Hematopoietic multipotent progenitor cell treated with erythropoietin and hydrocortisone succinate and interleukin-3 and kit ligand, for 17 days (in vitro differentiated cells): ENCODE measurements around the gene BCO2.
A peak's percentile ranks its signal among the peaks of the same experiment; 100 is the strongest.

Experiments
- DNase-seq: peaks from one replicate; pipeline ENCODE4 v3.0.0-alpha.2; 2015; ENCODE audit warnings: low spot score

The BCO2 gene

DNA sequence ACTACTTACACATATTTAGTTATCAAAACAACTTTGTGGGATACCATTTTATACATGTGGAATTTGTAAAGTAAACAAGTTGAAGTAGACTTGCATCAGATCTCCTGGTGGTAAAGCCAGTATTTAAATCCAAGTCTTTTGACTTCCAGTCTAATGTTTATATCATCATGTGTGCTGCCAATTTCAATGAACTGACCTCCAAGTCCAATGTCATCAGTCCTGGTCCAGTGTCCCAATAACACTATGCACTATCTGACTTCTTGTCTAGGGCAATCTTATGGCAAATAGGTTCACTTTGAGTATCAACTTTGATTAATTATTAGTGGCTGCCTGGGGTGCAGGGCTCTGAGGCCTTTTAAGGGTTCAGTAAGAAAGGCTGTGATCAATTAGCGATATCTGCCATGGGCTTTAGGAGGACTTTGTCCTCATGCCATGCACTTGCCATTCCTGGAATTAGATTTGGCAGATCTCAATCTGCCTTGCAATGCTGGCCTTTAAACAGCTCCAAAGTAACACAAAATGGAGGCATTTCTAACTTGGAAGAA, 41.3 kb downstream of the BCO2 start:
- DNase-seq, result no peak

DNA sequence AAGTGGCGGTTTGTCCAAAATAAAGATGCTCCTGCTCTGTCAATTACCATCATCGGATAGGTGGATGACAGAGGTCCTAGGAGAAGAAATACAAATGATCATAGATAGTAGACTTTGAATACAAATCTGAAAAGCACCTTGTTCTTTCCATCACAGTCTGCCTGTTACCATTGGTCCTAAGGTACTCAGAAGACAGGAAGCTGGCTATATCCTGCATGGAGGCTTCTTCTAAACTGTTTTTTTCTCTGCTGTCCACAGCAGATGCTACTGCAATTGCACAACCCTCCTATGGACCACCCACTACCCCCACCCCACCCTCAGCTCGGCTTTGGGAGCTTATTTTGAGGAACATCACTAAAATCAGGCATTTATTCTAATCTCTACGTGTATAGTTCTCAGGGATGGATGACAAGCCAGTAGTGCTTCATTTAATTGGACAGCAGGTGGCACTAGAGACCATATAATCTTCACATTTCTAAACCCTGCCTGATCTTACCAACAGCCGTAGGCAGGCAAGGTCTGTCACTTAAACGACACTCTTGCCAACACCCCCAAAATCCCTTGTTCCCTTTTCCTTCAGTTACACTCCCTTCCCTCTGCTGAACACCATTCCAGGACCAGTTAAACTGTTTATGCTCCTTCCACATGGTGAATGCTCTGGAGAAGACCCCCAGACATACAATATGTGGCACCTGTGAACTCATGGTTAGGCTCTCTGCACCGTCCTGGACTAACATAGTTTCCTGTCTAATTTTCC, 44.3 kb downstream of the BCO2 start:
- peak; percentile 86 for DNase-seq

DNA sequence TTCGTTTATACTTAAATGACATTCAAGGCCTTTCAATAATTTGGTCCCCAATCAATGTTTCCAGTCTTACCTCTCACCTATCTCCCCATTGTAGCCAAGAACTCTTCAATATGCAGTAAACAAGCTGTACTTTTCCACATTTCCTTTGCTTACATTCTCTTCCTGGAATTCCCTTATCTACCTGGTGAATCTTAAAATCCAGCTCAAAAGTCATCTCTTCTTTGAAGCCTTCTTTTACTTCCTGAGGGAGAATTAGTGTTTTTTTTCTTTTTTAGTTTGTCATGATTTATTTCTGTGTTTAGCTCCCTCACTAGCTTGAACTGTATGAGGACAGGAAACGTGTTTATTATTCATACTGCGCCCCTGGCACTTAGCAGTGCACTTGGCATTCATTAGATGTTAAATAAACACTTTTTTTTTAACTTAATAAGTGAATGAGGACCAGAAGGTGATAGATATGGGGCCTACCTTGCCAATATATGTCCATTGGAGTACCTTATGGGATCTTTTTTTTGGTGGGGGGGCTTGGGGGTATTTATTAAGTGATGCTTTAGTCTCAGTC, 46.0 kb downstream of the BCO2 start:
- no peak for DNase-seq

DNA sequence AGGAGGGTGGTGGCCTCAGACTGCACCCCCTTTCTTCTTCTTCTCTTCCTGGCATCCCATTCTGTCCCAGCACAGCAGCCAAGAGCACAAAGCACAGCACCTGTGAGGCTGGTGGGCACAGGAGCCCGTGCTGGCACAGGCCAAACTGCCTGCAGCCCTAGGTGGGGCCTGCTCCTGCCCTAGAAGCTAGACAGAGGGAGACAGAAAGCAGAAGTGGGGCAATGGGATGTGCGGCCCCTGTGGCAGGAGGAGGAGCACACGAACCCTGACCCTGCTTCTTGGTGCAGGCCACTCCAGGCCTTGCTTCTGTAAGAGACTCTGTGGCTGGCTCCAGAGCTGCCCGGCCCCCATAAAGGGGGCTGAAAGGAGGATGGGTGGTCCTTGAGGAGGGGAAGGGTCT, 47.0 kb downstream of the BCO2 start:
- DNase-seq, result no peak

DNA sequence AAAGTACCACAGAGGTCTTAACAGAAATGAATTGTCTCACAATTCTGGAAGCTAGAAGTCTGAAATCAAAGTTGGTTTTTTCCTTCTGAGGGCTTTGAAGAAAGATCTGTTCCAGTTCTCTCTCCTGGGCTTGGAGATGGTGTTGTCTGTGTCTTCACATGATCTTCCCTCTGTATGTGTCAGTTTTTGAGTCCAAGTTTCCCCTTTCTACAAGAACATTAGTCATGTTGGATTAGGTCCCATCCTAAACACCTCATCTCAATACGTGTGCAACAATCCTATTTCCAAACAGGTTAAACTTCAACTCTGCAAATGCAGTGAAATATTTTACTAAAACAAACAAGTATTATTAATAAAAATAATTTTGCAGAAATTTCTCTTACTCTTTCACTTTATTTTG, 47.8 kb downstream of the BCO2 start:
- no peak for DNase-seq

DNA sequence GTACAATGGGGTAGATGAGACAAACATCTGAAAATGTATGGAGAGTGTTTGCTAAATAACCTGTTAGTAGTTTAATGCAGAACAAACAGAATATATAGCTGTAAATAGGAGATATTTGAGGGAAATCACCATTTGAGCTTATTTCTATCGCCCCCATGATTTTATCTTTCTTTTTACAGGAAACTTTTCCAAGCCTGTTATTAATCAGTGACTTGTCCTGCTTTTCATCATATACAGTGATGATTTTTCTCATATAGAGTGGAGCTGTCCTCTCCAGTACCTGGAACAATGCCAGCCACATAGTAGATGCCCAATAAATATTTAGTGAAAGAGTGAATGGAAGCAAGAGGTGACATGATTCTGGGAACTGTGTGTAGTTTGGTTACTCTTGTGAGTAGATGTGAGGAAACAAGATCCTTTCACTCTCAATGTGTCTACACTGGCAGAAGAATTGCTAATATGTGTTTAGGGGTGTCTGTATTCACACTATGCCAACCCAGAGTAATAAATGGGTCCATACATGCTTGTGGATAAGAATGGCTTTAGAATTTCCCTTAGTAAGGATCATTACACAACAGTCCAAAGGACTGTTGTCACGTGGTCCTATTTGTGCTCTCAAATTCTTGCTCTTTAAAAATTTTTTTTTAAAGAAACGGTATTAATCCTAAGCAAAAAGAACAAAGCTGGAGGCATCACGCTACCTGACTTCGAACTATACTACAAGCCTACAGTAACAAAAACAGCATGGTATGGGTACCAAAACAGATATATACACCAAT, 48.6 kb downstream of the BCO2 start:
- no peak for DNase-seq

DNA sequence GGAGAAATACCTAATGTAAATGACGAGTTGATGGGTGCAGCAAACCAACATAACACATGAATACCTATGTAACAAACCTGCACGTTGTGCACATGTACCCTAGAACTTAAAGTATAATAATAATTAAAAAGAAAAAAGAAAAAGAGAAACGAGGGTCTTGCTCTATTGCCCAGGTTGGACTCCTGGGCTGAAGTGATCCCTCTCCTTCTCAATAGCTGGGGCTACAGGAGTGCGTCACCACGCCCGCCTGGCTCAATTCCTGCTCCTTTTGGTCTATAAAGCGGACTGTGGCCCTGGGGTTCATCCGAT, 50.4 kb downstream of the BCO2 start:
- no peak for DNase-seq

DNA sequence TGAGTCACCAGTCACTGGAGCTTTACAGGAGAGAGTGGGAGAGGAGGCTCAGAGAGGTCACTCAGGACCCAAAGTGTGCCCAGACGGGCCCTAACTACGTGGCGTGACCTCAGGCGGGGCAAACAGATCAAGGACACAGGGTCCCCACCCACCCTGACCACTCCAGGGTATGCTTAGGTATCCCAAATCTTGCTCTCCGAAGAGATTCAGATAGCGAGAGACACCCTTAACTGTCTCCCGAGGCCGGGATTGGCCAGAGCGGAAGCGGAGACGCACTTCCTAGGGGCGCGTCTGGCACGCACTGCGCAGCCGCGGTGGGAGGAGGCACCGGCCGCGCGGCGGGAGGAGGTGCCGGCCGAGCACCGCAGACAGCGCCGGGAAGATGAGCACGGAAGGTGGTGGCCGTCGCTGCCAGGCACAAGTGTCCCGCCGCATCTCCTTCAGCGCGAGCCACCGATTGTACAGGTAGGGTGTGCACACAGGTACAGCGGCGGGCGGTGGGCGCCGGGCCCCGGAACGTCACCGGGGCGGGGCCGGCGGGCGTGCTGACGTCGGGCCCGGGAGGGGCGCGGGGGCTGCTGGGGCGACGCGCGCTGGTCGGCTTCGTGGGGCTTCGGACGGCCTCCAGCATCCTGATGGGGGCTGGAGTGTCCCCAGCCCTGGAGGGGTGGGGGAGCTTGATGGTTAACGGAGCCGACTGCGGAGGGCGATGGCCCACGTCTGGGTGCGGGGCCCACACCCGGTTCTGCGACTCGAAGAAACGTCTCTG, 50.9 kb downstream of the BCO2 start, which contains the start of gene PTS:
PTS (plus strand) TSS at position 367 of the 769 bp plus-strand sequence; CDS start at position 383, 16 bp downstream.
- DNase-seq, result peak; percentile 91

DNA sequence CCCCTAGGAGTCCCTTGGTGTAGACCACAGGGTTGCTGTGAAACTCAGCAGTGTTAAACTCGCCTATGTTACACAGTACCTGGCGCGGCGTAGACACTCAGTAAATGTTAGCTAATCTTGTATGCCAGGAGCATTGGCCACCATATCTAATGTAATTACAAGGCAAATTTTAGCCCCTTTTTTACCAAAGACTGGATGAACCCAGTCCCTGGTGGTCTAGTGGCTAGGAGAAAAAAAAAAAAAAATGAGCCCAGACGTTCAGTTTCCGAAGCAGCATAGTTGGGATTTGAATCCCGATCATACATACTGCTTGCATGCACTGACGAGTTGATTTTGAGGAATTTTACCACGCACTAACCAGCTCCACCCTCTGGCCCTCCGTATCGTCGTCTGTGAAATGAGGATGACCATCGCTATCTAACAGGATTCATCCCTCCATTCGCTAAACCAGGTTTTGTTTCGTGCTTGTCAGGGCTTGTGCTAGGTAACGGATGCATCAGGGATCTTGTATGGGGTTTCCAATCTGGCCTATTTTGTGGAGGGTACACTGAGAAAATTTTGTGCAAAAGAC, 51.6 kb downstream of the BCO2 start:
- DNase-seq, result no peak

DNA sequence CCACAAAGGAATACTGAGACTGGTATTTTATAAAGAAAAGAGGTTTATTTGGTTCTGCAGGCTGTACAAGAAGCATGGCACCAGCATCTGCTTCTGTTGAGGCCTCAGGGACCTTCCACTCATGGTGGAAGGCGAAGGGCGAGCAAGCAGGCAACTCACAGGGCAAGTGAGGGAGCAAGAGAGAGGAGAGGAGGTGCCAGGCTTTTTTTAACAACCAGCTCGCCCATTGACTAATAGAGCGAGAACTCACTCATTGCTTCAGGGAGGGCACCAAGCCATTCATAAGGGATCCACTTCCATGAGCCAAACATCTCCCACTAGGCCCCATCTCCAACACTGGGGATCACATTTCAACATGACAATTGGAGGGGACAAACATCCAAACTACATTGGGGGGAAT, 52.2 kb downstream of the BCO2 start:
- no peak for DNase-seq

DNA sequence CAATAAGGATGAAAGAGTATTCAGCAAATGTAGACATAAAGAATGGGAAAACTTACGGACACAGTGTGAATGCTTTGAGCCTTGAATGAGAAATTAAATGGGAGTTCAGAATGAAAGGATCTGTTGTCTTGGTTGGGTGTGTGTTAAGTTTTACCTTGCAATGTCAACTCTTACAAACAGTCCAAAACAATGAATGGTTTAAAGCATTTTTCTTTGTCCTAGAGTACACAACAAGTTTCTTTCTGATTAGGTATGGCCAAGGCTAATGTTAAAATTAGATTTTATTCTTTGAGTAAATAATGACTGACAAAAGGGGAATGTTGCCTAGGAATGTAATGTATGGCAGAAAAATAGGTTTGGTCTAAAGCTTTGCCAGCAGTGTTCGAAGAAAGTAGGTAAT, 53.4 kb downstream of the BCO2 start:
- DNase-seq, result no peak

DNA sequence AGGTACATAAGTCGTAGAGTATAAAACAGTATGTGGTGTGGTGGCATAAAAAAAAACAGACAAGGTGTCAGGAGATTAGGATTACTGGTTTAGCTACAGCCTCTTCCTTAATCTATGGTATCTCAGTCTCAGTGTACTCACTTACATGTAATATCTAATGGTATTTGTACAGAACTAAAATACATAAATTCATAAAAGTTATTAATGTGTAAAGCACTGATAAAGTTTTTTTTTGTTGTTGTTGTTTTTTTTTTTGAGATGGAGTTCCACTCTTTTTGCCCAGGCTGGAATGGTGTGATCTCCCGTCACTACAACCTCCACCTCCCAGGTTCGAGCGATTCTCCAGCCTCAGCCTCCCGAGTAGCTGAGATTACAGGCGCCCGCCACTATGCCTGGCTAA, 53.8 kb downstream of the BCO2 start:
- DNase-seq, result no peak

DNA sequence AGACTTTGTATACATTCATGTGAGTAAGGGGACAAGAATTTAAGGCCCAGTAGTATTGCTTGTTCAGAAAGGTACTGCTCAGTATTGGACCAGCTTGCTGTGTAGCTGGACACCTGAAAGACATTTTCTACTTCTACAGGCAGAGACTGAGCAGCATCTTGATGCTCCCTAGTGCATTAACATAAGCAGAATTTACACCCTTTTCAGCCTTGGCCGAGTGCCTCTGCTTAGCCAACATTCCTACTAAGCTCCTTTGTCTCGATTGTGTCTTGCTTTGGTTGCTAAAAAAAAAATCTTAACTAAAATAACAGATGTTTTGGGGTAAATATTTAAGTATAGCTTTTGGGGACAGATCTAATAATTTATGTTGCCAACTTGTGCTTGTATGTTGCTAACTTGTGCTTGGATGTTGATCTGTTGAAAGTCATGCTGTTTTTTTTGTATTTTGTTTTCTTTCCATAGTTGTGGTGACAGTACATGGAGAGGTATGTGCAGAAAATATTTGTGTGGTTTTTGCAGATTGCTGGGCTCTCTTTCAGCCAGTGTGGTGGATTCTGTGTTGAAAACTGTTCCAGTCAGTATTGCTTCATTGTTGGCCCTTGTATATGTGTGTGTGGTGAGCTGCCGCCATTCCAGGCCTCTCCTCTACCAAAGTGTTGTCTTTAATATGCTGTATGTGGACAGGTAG, 54.6 kb downstream of the BCO2 start:
- DNase-seq, result no peak

DNA sequence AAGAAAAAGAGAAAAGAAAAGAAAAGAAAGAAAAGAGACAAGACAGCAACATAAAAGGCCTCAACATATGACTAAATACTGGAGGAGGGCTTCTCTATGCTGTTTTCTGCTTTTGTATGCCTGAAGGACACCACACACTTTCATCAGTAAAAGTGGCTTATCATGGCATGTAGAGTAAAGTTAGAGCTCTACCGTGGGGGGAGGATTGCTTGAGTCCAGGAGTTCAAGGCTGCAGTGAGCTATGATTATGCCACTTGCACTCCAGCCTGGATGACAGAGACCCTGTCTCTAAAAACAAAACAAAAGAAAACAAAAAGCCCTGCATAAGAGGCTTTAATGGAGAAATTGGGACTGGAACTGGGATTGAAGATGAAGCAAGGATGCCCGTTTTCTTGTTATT, 56.6 kb downstream of the BCO2 start:
- no peak for DNase-seq

DNA sequence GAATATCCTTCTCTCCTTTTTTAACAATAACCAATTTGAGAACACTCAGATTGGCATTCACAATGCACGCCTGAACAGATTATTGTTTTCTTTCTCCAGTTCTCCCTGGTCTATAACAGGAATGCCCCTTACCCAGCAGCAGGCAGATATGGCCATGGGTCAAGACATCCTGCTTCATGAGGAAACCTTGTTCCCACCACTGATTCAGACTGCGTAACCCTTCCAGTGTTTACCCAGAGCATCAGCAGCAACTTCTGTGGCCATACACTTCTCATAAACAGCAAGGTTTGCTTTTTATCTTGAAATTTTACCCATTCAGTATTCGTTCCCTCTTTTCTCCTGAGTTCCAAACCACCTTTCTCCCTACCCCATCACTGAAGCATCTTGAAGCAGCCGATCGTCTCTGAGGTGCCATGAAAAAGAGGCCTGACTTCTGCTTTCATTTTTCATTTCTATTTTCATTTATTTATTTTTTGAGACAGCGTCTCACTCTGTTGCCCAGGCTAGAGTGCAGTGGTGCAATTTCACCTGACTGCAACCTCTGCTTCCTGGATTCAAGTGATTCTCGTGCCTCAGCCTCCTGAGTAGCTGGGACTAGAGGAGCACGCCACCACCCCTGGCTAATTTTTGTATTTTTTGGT, 60.6 kb downstream of the BCO2 start:
- DNase-seq, result no peak

DNA sequence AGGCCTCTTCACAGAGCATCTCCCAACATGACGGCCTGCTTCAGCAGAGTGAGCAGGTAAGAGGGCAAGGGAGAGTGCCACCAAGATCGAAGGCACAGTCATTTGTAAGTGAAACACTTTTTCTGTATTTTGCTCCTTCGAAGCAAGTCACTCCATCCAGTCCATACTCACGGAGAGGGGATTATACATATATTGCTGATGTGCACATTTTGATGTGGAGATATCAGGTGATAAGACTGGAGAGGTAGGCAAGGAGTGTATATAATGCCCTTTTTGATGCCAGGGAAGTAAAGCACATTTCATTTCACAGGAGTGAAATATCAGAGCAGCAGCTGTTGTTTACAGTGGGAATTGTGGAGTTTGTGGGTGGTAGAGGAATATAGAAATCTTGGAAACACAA, 62.1 kb downstream of the BCO2 start:
- DNase-seq, result no peak

DNA sequence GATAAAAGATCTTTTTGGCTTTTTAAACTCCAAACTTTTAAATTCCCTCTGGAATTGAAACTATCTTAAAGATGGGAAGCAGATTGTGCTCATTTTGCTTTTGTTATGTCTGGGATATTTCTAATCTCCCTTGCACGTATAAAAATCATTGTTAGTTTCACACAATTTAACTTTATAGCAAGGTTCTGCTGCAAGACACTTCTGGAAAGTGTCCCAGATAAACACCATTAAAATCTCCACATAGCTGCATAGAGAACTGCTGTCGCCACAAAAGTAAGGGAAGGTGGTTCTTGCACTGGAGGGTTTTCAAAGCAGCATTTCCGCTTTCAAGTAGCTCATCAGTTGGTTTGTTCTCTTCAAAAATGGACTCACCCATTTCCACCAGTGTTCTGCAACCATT, 62.7 kb downstream of the BCO2 start:
- DNase-seq, result no peak

DNA sequence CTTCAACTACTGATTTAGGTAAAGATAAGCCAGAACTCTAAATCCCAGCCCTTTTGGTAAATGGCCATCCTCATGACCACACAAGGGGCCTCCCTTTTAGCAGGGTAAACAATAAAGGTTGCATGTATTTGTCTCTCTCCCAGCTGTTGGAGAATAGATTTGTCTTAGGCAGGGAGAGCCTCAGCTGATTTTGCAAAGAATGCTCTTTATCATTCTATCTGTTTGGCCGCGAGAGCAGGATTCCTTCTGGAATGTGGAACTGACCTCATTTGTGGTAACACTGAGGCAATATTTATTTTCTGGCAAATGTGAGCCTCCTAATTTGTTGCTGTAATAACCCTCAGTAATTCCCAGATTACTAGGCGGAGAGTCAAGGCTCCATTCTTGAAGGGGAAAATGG, 66.2 kb downstream of the BCO2 start:
- no peak for DNase-seq

DNA sequence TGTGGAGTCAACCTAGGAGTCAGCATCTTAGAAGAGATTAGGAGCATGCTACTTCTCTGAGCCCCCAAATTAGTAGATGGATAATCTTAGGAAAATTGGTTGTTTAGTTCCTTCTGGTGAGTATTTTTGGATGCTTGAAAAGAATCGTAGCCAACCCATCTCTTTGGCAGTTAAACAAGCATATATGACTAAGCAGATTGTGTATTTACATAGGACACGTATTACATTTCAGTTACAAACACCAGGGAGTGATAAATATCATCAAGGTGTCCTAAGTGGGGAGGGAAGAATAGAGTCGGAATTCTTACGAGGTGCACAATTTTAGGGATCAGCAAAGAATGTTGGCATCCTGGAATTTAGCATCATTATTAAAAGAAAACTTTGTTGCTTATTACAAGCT, 71.9 kb downstream of the BCO2 start:
- no peak for DNase-seq

DNA sequence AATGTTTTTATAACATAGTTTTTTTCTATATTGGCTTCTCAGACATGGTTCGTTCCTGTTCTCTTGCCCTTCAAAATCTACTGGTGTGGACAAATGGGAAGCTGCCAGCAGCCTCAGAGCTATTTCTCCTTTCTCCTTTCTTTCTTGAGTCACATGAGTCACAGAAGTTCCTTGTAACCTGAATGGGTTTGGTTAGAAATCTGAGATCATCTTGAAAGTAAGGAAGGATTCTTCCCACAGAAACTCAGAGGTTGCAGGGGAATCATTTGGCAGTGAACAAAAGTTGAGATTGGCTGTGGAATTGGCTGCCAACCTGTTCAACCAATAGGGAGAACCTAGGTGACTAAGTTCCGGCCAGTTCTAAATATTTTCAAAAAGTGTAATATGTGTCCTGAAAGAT, 72.9 kb downstream of the BCO2 start:
- DNase-seq, result no peak
